K562 (cell line): Measurements from ENCODE around the gene ZDHHC19. TPM values are rescaled to one million over a fixed set of nuclear protein-coding genes. Genes with fewer than 3 reads are reported as not detected.

ENCODE experiments used
- ATAC-seq: fragments of 200-7000 bp; cut with Tn5 transposase; 3 replicates; pipeline ENCODE4 v1.9.1; 2020; ENCODE audit warnings: moderate library complexity
- BruUV-seq: library from RNA; stranded (reverse); fragments of 400-500 nt; replicated peaks from 2 replicates; lab custom pipeline; 2021; lab: Mats Ljungman, UMichigan
- CTCF ChIA-PET: fragments of 300-600 bp; formaldehyde crosslinking; extraction: SDS; loops from one replicate; lab custom pipeline; 2021; ENCODE audit warnings: low intra/inter-chr PET ratio; lab: Yijun Ruan, JAX
- POLR2A ChIA-PET: fragments of 300-600, 350-650 bp; sonication (Branson Sonifier 250); formaldehyde crosslinking; extraction: SDS; loops from one replicate; lab custom pipeline; 2021; ENCODE audit warnings: antibody characterized with exemption, inconsistent platforms; lab: Yijun Ruan, JAX
- DNase-seq, 4 experiments: peaks; one replicate each; pipeline versions ENCODE4 v3.0.0 to v3.0.0-alpha.2; 2011 to 2018; ENCODE audit warnings: low spot score in 3 of 4, mixed read lengths in 3 of 4; ENCODE audit errors: extremely low read depth in 1 of 4
- FAIRE-seq: peaks from 2 replicates; lab custom pipeline; 2011; peaks lifted over from hg19 to GRCh38; lab: Jason Lieb, UNC
- H2AFZ ChIP-seq: 2 replicates; pipeline ENCODE4 v1.6.0; 2011; ENCODE audit warnings: low read depth, low read length, control low read depth, inconsistent platforms
- H3K27ac ChIP-seq: fragments of 200-600 bp; 3 replicates; pipeline ENCODE4 v1.8.0; 2011; ENCODE audit warnings: low read depth, mild to moderate bottlenecking, control low read depth, inconsistent platforms, low read length, moderate library complexity, mixed read lengths; ENCODE audit errors: extremely low read depth
- H3K27me3 ChIP-seq, 2 experiments: fragments of 300-600 bp in 1 of 2; 2 replicates in 1 of 2; 3 replicates in 1 of 2; pipeline versions ENCODE4 v1.6.0 to v1.8.0; 2011; ENCODE audit warnings: inconsistent platforms in 2 of 2, low read length in 2 of 2, mild to moderate bottlenecking in 1 of 2, mixed read lengths in 1 of 2, moderate library complexity in 1 of 2; ENCODE audit not compliant: control insufficient read depth in 2 of 2, insufficient read depth in 2 of 2
- H3K36me3 ChIP-seq: fragments of 300-600 bp; 3 replicates; pipeline ENCODE4 v1.8.0; 2011; ENCODE audit warnings: mild to moderate bottlenecking, low read length, inconsistent platforms; ENCODE audit not compliant: control insufficient read depth, insufficient read depth
- H3K4me1 ChIP-seq, 2 experiments: fragments of 200-600 bp in 1 of 2; replicated peaks in 1 of 2; 2 replicates in 1 of 2; 3 replicates in 1 of 2; pipeline versions ENCODE4 v1.5.1 to v1.8.0; 2011; ENCODE audit warnings: inconsistent platforms in 2 of 2, low read length in 2 of 2, mild to moderate bottlenecking in 1 of 2, mixed read lengths in 1 of 2, moderate library complexity in 1 of 2; ENCODE audit not compliant: control insufficient read depth in 2 of 2, insufficient read depth in 2 of 2
- H3K4me2 ChIP-seq: 2 replicates; pipeline ENCODE4 v1.6.1; 2011; ENCODE audit warnings: low read length, control low read depth, inconsistent platforms, mixed read lengths; ENCODE audit not compliant: insufficient read depth
- H3K4me3 ChIP-seq: fragments of 200-600 bp; sonication (generic), shearing (Covaris generic); 2 replicates; pipeline ENCODE4 v1.5.1; 2016; ENCODE audit warnings: control low read depth, inconsistent platforms
- H3K79me2 ChIP-seq: fragments of 200-600 bp; 3 replicates; pipeline ENCODE4 v1.8.0; 2011; ENCODE audit warnings: low read length, inconsistent platforms; ENCODE audit not compliant: control insufficient read depth, insufficient read depth
- H3K9ac ChIP-seq, 2 experiments: 2 replicates each; pipeline versions ENCODE4 v1.6.0 to v1.6.1; 2011; ENCODE audit warnings: low read depth in 2 of 2, low read length in 2 of 2, control low read depth in 1 of 2, inconsistent platforms in 1 of 2, mild to moderate bottlenecking in 1 of 2, mixed read lengths in 1 of 2; ENCODE audit not compliant: insufficient read depth in 1 of 2
- H3K9me1 ChIP-seq: one replicate; pipeline ENCODE4 v1.6.0; 2011; ENCODE audit warnings: inconsistent platforms, mild to moderate bottlenecking, low read length, moderate library complexity; ENCODE audit not compliant: control insufficient read depth, insufficient read depth
- H3K9me3 ChIP-seq: replicated peaks from 2 replicates; pipeline ENCODE4 v1.5.1; 2011; ENCODE audit warnings: low read depth, low read length, inconsistent platforms; ENCODE audit not compliant: control insufficient read depth, insufficient read depth
- H4K20me1 ChIP-seq: replicated peaks from 2 replicates; pipeline ENCODE4 v1.6.1; 2011; ENCODE audit warnings: low read length, inconsistent platforms, mixed read lengths; ENCODE audit not compliant: control insufficient read depth, insufficient read depth
- BCOR ChIP-seq: fragments of 450-650 bp; IDR thresholded peaks from 2 replicates; pipeline ENCODE4 v1.6.1; 2016
- KDM1A ChIP-seq, 2 experiments: fragments of 450-650 bp; IDR thresholded peaks; 2 replicates each; pipeline ENCODE4 v1.6.1; 2016; ENCODE audit warnings: mild to moderate bottlenecking in 2 of 2
- RBM25 ChIP-seq: fragments of 200-400 bp; formaldehyde crosslinking; IDR thresholded peaks from 2 replicates; pipeline ENCODE4 v1.6.1; 2018; ENCODE audit warnings: low read length, low read depth, moderate library complexity; ENCODE audit not compliant: severe bottlenecking
- RCOR1 ChIP-seq, 2 experiments: IDR thresholded peaks; 2 replicates each; pipeline ENCODE4 v1.6.1; 2012; ENCODE audit warnings: low read depth in 2 of 2, low read length in 2 of 2, borderline replicate concordance in 1 of 2, improper control_type of control experiment in 1 of 2
- SOX6 ChIP-seq: fragments of 450-650 bp; IDR thresholded peaks from 2 replicates; pipeline ENCODE4 v1.6.1; 2014; ENCODE audit warnings: mild to moderate bottlenecking
- ZFP36 ChIP-seq: fragments of 150-350 bp; IDR thresholded peaks from 2 replicates; pipeline ENCODE4 v1.6.1; 2018; ENCODE audit warnings: low read length, low read depth; ENCODE audit not compliant: partially characterized antibody
- WGBS: fragments of 100-300 bp; shearing (Covaris generic); methylation state at CpG from one replicate; pipeline ENCODE4 v1.1.6; 2016; ENCODE audit warnings: low coverage, mixed read lengths; ENCODE audit not compliant: insufficient coverage; ENCODE audit errors: missing lambda C conversion rate; 5-methylcytosine and 5-hydroxymethylcytosine counted together
- in situ Hi-C: fragments of 300-500 bp; cut with MboI; formaldehyde crosslinking; loops from 4 replicates; pipeline ENCODE4 v1.15.0; 2018; ENCODE audit warnings: inconsistent platforms, mixed read lengths
- intact Hi-C: fragments of 100-400 bp; cut with micrococcal nuclease; formaldehyde crosslinking; loops from 2 replicates; pipeline ENCODE4 v1.14.2; 2022
- polyA plus RNA-seq, 8 experiments: library from polyadenylated mRNA; depleted of rRNA in 4 of 8; stranded (reverse) in 5 of 8; unstranded in 3 of 8; fragments of >200 nt; fragmentation: Nextera tagmentation in 2 of 8; fragmentation: Illumina TruSeq in 1 of 8; extraction: Ambion mirVana in 2 of 8; extraction: Trizol in 1 of 8; gene quantifications; 2 replicates each; pipeline versions ENCODE4 v1.2.1 to v1.2.3, GENCODE V29; 2011 to 2014; ENCODE audit warnings: inconsistent platforms in 1 of 8, missing spikeins in 1 of 8
- total RNA-seq, 7 experiments: library from RNA; depleted of rRNA in 6 of 7; stranded (reverse); fragments of >200 nt in 6 of 7; fragmentation: Illumina TruSeq in 2 of 7; extraction: Trizol in 2 of 7; gene quantifications; 2 replicates each; pipeline versions ENCODE4 v1.2.1 to v1.2.3, GENCODE V29; 2011 to 2021; ENCODE audit warnings: low replicate concordance in 1 of 7
- TF ChIP-seq, protein P1 (sequence below): fragments of 450-650 bp; IDR thresholded peaks from 2 replicates; pipeline ENCODE4 v1.6.1; 2016
- TF ChIP-seq, protein P2 (sequence below): fragments of 250-450 bp; sonication (Bioruptor Pico); IDR thresholded peaks from 2 replicates; pipeline ENCODE4 v1.4.0; 2020; ENCODE audit warnings: mild to moderate bottlenecking, moderate library complexity
- TF ChIP-seq, protein P3 (sequence below): sonication (generic); formaldehyde crosslinking; IDR thresholded peaks from 2 replicates; pipeline ENCODE4 v1.8.1; 2023; ENCODE audit warnings: missing genetic modification reagents, mild to moderate bottlenecking, borderline replicate concordance

The ZDHHC19 gene
- total and polyA plus RNA-seq, 9 of the 15 experiments (the other 6 are each of a cell fraction or from before 2014, with no cell fraction given) = 0.40 to 5.5 (median 1.1) TPM

DNA sequence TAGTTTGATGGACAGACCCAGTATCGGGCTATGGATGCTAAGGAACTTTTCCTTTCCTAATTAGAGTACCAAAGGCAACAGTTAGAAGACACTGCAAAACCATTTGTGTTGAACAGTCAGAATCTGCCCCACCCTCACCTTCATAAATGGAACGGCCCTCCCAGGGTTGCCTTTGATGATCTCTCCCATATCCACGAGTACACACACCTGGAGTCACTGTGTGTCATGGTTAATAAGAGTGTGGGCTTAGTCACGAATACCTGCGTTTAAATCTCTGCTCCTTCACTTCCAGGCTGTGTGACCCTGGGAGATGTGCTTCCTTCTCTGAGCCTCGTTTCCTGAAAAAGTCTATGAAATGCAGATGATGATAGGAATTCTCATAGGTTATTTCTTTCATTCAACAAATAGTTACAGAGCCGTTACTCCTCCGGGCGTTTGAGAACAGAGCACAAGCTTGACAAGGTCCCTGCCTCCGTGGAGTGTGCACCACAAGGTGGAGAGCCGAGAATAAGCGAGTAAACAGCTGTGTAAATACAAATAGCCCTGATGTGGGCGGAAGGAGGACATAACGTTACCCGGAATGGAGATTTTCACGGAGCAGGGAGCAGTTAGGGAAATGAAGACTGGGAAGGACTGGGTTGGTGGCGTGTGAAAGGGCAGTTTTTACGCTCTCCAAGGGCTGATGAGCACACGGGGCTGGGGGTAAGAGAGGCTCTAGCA is 11.8 kb upstream of the ZDHHC19 start:
- H3K9ac ChIP-seq = no peak overlapping the region
- no peaks in the 10 kb centered on the region for H4K20me1 ChIP-seq
- ATAC-seq (no peak), DNase-seq (no peak), FAIRE-seq (no peak)
- no peaks in the 10 kb centered on the region for H3K79me2 ChIP-seq
- ChIA-PET POLR2A (no interaction called here), CTCF (no interaction called here)
- H3K4me1 ChIP-seq = peaks cover 10 to 22% of the 10 kb centered on the region in 2 experiments; a peak in 4 of 5 replicates
- no peaks in the 10 kb centered on the region for H3K9me1 ChIP-seq
- in situ Hi-C loops = loop anchor here (25.0 kb wide), 1 partner anchor 511 kb away; the partner anchor contains the start of gene MUC20
- H3K4me2 ChIP-seq = peak overlapping the region; percentile 52
- H3K36me3 ChIP-seq = no peaks in the 10 kb centered on the region
- TF ChIP-seq ZFP36 (peak; percentile 53), KDM1A (IDR thresholded peaks at IDR 0.05) (peak in 1 of 2 experiments; percentile 44; a peak in 2 of 4 replicates), RBM25 (peak; percentile 52), SOX6 (no peak), RCOR1 (IDR thresholded peaks at IDR 0.05; ENCODE audit: borderline replicate concordance in 1 of 2, low read depth in 2 of 2, low read length in 2 of 2) (0 out of 4 replicates have a peak, but pooled peaks of 1 of the 2 experiments have one; percentile 3), BCOR (peak; percentile 74; the same call in 1 of the 2 replicates)
- TF ChIP-seq, protein P1, sequence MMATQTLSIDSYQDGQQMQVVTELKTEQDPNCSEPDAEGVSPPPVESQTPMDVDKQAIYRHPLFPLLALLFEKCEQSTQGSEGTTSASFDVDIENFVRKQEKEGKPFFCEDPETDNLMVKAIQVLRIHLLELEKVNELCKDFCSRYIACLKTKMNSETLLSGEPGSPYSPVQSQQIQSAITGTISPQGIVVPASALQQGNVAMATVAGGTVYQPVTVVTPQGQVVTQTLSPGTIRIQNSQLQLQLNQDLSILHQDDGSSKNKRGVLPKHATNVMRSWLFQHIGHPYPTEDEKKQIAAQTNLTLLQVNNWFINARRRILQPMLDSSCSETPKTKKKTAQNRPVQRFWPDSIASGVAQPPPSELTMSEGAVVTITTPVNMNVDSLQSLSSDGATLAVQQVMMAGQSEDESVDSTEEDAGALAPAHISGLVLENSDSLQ = 0 out of 2 replicates have a peak, but pooled peaks have one; percentile 5
- TF ChIP-seq, protein P2, sequence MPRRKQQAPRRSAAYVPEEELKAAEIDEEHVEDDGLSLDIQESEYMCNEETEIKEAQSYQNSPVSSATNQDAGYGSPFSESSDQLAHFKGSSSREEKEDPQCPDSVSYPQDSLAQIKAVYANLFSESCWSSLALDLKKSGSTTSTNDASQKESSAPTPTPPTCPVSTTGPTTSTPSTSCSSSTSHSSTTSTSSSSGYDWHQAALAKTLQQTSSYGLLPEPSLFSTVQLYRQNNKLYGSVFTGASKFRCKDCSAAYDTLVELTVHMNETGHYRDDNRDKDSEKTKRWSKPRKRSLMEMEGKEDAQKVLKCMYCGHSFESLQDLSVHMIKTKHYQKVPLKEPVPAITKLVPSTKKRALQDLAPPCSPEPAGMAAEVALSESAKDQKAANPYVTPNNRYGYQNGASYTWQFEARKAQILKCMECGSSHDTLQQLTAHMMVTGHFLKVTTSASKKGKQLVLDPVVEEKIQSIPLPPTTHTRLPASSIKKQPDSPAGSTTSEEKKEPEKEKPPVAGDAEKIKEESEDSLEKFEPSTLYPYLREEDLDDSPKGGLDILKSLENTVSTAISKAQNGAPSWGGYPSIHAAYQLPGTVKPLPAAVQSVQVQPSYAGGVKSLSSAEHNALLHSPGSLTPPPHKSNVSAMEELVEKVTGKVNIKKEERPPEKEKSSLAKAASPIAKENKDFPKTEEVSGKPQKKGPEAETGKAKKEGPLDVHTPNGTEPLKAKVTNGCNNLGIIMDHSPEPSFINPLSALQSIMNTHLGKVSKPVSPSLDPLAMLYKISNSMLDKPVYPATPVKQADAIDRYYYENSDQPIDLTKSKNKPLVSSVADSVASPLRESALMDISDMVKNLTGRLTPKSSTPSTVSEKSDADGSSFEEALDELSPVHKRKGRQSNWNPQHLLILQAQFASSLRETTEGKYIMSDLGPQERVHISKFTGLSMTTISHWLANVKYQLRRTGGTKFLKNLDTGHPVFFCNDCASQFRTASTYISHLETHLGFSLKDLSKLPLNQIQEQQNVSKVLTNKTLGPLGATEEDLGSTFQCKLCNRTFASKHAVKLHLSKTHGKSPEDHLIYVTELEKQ (CRISPR knock-in tag) = no peak
- TF ChIP-seq, protein P3, sequence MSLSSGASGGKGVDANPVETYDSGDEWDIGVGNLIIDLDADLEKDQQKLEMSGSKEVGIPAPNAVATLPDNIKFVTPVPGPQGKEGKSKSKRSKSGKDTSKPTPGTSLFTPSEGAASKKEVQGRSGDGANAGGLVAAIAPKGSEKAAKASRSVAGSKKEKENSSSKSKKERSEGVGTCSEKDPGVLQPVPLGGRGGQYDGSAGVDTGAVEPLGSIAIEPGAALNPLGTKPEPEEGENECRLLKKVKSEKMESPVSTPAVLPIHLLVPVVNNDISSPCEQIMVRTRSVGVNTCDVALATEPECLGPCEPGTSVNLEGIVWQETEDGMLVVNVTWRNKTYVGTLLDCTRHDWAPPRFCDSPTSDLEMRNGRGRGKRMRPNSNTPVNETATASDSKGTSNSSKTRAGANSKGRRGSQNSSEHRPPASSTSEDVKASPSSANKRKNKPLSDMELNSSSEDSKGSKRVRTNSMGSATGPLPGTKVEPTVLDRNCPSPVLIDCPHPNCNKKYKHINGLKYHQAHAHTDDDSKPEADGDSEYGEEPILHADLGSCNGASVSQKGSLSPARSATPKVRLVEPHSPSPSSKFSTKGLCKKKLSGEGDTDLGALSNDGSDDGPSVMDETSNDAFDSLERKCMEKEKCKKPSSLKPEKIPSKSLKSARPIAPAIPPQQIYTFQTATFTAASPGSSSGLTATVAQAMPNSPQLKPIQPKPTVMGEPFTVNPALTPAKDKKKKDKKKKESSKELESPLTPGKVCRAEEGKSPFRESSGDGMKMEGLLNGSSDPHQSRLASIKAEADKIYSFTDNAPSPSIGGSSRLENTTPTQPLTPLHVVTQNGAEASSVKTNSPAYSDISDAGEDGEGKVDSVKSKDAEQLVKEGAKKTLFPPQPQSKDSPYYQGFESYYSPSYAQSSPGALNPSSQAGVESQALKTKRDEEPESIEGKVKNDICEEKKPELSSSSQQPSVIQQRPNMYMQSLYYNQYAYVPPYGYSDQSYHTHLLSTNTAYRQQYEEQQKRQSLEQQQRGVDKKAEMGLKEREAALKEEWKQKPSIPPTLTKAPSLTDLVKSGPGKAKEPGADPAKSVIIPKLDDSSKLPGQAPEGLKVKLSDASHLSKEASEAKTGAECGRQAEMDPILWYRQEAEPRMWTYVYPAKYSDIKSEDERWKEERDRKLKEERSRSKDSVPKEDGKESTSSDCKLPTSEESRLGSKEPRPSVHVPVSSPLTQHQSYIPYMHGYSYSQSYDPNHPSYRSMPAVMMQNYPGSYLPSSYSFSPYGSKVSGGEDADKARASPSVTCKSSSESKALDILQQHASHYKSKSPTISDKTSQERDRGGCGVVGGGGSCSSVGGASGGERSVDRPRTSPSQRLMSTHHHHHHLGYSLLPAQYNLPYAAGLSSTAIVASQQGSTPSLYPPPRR (CRISPR knock-in tag) = no peak
- intact Hi-C loops = no loop called here
- H3K4me3 ChIP-seq = no peak overlapping the region
- H3K27me3 ChIP-seq = no peaks in the 10 kb centered on the region
- no peak overlapping the region for H3K27ac ChIP-seq
- 33% methylated on average over 18 of the region's 19 CpGs for WGBS
- no peaks in the 10 kb centered on the region for H3K9me3 ChIP-seq
- H2AFZ ChIP-seq = peak overlapping the region; percentile 87
- BruUV-seq = no TSS peak
